OCI-LY3 (cell line): Measurements from ENCODE around the gene MYLK3.

ENCODE experiments used
- H2AFZ ChIP-seq: fragments of 200-600, 300-600 bp; shearing (Covaris generic); 2 replicates; pipeline ENCODE4 v1.6.0; 2014; ENCODE audit warnings: antibody characterized with exemption, low read depth, low read length
- H3K27ac ChIP-seq: fragments of 200-600, 300-600 bp; sonication (generic); 2 replicates; pipeline ENCODE4 v1.5.1; 2014; ENCODE audit warnings: mild to moderate bottlenecking, low read length, moderate library complexity, mixed read lengths
- H3K27me3 ChIP-seq: fragments of 200-600, 300-600 bp; sonication (generic); 2 replicates; pipeline ENCODE4 v1.6.1; 2014; ENCODE audit warnings: low read depth, low read length, mixed read lengths
- H3K36me3 ChIP-seq: fragments of 200-600, 300-600 bp; sonication (generic); replicated peaks from 2 replicates; pipeline ENCODE3; 2014; ENCODE audit warnings: low read depth, low read length, mixed read lengths
- H3K4me1 ChIP-seq: fragments of 300-600, 200-600 bp; sonication (generic); 2 replicates; pipeline ENCODE4 v1.6.1; 2014; ENCODE audit warnings: low read length, mixed read lengths
- H3K4me2 ChIP-seq: fragments of 200-600, 300-600 bp; sonication (generic); 2 replicates; pipeline ENCODE4 v1.6.1; 2014; ENCODE audit warnings: low read length, mixed read lengths
- H3K4me3 ChIP-seq: fragments of 300-600, 200-600 bp; sonication (generic); 2 replicates; pipeline ENCODE4 v1.5.1; 2014; ENCODE audit warnings: antibody characterized with exemption, mild to moderate bottlenecking, low read length, moderate library complexity
- H3K79me2 ChIP-seq: fragments of 300-600, 200-600 bp; shearing (Covaris generic); 2 replicates; pipeline ENCODE4 v1.6.1; 2014; ENCODE audit warnings: mild to moderate bottlenecking, low read length, mixed read lengths
- H3K9ac ChIP-seq: fragments of 300-600, 200-600 bp; shearing (Covaris generic); 2 replicates; pipeline ENCODE4 v1.6.0; 2014; ENCODE audit warnings: mild to moderate bottlenecking, low read length, moderate library complexity
- H3K9me3 ChIP-seq: fragments of 200-600, 300-600 bp; shearing (Covaris generic); 2 replicates; pipeline ENCODE4 v1.6.1; 2014; ENCODE audit warnings: low read length, mixed read lengths; ENCODE audit not compliant: insufficient read depth
- H4K20me1 ChIP-seq: fragments of 200-600, 300-600 bp; sonication (generic); 2 replicates; pipeline ENCODE4 v1.6.1; 2016; ENCODE audit warnings: low read length, mixed read lengths; ENCODE audit not compliant: insufficient read depth
- EZH2phosphoT487 ChIP-seq: fragments of 200-600 bp; shearing (Covaris generic); IDR thresholded peaks from 2 replicates; pipeline ENCODE4 v1.6.1; 2018; ENCODE audit warnings: antibody characterized with exemption, mixed run types, low read depth
- TF ChIP-seq, protein P1 (sequence below): fragments of 200-600, 300-600 bp; sonication (generic); IDR thresholded peaks from 2 replicates; pipeline ENCODE4 v1.5.1; 2014; ENCODE audit warnings: antibody characterized with exemption, low read length, low read depth

MYLK3 gene

DNA sequence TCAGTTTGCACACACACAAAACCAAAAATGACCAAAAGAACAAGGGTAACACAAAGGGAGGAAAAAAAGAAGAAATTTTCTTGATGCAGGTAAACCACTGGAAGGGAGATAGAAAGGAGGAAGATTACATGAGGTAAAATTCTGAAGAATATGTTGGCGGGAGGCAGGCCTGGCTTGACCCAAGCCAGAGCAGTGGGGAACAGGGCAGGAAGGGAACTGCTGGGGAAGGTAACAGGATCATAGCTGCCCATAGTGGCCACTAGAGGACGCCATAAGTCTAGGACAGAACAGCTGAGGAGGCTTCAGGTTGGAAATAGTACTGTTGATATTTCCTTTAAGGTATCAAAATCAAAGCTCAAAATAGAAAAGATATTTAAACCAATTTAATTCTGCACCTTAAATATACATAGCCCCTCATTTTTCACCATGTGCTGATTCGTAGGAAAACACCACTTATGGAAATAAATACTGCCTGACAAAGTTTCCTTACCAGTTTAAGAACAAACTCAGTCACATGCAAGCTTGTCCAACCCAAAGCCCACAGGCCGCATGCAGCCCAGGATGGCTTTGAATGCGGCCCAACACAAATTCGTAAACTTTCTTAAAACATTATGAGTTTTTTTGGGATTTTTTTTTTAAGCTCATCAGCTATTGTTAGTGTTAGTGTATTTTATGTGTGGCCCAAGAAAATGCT is 74.7 kb downstream of the MYLK3 start:
- Histone ChIP-seq H3K9me3 (no peaks in the 10 kb centered on the region), H2AFZ (no peak overlapping the region), H3K79me2 (no peaks in the 10 kb centered on the region), H3K4me1 (no peaks in the 10 kb centered on the region), H3K9ac (no peak overlapping the region), H3K27ac (no peak overlapping the region), H3K4me2 (no peak overlapping the region), H3K36me3 (peaks cover 11% of the 10 kb centered on the region), H3K27me3 (no peaks in the 10 kb centered on the region), H3K4me3 (no peak overlapping the region), H4K20me1 (no peaks in the 10 kb centered on the region)
- TF ChIP-seq EZH2phosphoT487, result no peak
- TF ChIP-seq, protein P1, sequence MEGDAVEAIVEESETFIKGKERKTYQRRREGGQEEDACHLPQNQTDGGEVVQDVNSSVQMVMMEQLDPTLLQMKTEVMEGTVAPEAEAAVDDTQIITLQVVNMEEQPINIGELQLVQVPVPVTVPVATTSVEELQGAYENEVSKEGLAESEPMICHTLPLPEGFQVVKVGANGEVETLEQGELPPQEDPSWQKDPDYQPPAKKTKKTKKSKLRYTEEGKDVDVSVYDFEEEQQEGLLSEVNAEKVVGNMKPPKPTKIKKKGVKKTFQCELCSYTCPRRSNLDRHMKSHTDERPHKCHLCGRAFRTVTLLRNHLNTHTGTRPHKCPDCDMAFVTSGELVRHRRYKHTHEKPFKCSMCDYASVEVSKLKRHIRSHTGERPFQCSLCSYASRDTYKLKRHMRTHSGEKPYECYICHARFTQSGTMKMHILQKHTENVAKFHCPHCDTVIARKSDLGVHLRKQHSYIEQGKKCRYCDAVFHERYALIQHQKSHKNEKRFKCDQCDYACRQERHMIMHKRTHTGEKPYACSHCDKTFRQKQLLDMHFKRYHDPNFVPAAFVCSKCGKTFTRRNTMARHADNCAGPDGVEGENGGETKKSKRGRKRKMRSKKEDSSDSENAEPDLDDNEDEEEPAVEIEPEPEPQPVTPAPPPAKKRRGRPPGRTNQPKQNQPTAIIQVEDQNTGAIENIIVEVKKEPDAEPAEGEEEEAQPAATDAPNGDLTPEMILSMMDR, result peak; percentile 93

DNA sequence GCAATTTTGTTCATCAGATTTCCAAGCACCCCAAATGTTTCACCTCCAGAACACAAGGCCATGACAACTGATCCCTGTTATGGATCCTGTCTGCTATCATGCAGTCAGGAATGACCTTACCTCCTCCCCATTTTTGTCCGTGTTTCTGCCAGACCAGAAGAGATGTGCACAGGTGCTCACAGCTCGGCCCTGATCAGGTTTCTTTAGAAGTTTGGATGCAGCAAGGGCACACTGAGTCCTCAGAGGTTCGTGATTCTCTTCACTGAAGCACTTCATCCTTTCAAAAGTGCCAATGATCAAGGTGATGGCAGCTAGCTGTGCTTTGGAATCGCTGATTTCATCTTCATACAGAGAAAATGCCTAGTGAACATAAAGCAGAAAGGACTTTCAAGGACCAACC is 86.0 kb downstream of the MYLK3 start:
- Histone ChIP-seq H3K4me1 (peaks cover 23% of the 10 kb centered on the region), H3K9me3 (no peaks in the 10 kb centered on the region), H3K9ac (no peak overlapping the region), H3K27ac (no peak overlapping the region), H2AFZ (no peak overlapping the region), H3K27me3 (no peaks in the 10 kb centered on the region), H3K4me2 (no peak overlapping the region), H3K79me2 (no peaks in the 10 kb centered on the region), H3K36me3 (peaks cover 39% of the 10 kb centered on the region), H4K20me1 (peaks cover 9% of the 10 kb centered on the region), H3K4me3 (no peak overlapping the region)
- TF ChIP-seq EZH2phosphoT487, result no peak
- TF ChIP-seq, protein P1, result no peak

DNA sequence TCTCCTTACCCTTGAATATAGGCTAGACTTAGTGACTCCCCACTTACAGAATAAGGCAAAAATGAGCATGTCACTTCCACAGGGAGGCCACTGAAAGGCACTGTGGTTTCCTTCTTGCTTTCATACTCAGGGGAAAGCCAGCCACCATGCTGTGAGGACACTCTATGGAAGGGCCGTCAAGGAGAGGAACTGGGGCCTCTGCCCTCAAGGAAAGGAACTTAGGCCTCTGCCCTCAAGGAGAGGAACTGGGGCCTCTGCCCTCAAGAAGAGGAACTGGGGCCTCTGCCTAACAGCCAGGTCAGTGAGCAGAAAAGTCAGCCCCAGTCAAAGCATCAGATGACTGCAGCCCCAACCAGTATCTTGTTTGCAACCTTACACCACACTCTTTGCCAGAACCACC is 89.2 kb downstream of the MYLK3 start:
- no peak overlapping the region for H2AFZ ChIP-seq
- peaks cover 9% of the 10 kb centered on the region for H4K20me1 ChIP-seq
- no peak for TF ChIP-seq EZH2phosphoT487
- TF ChIP-seq, protein P1, result no peak
- H3K9me3 ChIP-seq, result no peaks in the 10 kb centered on the region
- H3K4me3 ChIP-seq, result no peak overlapping the region
- peak overlapping the region; percentile 29 for H3K4me2 ChIP-seq
- H3K27ac ChIP-seq, result peak overlapping the region; percentile 44
- no peaks in the 10 kb centered on the region for H3K27me3 ChIP-seq
- peaks cover 39% of the 10 kb centered on the region for H3K36me3 ChIP-seq
- H3K9ac ChIP-seq, result no peak overlapping the region
- H3K4me1 ChIP-seq, result peaks cover 23% of the 10 kb centered on the region
- H3K79me2 ChIP-seq, result no peaks in the 10 kb centered on the region
